ENCODE data around the gene GPD2. TPM values are rescaled to one million over a fixed set of nuclear protein-coding genes. Genes with fewer than 3 reads are reported as not detected.

GPD2 gene
- total RNA-seq, 2 donors from 2014 or later, result 61.1 to 76.2 TPM

DNA sequence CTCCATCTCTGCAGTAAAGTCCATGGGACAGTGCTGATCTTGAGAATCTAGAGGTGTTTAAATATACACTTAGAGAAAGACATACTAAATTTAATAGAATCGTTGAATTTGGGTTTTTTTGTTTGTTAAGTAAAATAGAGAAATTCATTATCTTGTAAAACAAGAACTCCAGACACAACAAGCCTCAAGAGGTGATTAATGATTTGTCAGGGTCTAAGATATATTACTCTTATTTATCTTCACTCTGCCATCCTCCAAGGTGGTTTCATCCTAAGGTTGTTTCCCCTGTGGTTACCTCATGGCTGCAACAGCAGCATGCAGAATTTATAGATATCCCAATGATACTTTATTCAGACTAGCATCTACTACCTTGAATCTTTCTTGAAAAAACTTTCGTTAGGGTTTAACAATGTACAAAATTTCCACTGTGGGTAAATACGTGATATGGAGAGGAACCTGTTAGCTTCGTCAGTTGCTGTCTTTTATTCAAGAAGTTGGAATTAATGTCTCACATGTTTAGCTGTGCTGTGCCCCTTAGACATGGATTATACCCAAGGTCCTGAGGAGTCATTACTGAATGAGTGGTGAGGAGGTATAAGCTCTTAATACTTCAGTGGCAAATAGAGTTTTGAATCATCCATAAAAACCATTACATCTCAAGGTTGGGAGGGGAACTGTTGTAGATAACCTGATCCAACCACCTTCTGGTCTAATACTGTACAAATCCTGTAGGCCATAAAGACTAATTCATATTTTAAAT, 128.0 kb downstream of the GPD2 start:
- Histone ChIP-seq H3K9me3 (no peaks in the 10 kb centered on the region), H3K27me3 (no peaks in the 10 kb centered on the region), H3K36me3 (no peaks in the 10 kb centered on the region), H3K27ac (no peak overlapping the region), H3K9ac (ENCODE audit: low read depth in 2 of 2, low read length in 2 of 2) (no peak overlapping the region), H3K4me1 (no peaks in the 10 kb centered on the region), H3K4me3 (no peak overlapping the region)
- TF ChIP-seq, protein P1, sequence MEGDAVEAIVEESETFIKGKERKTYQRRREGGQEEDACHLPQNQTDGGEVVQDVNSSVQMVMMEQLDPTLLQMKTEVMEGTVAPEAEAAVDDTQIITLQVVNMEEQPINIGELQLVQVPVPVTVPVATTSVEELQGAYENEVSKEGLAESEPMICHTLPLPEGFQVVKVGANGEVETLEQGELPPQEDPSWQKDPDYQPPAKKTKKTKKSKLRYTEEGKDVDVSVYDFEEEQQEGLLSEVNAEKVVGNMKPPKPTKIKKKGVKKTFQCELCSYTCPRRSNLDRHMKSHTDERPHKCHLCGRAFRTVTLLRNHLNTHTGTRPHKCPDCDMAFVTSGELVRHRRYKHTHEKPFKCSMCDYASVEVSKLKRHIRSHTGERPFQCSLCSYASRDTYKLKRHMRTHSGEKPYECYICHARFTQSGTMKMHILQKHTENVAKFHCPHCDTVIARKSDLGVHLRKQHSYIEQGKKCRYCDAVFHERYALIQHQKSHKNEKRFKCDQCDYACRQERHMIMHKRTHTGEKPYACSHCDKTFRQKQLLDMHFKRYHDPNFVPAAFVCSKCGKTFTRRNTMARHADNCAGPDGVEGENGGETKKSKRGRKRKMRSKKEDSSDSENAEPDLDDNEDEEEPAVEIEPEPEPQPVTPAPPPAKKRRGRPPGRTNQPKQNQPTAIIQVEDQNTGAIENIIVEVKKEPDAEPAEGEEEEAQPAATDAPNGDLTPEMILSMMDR (IDR thresholded peaks at IDR 0.05), result no peak
- no peak for DNase-seq
- intact Hi-C loops (cut with DNase I), result no loop called here

DNA sequence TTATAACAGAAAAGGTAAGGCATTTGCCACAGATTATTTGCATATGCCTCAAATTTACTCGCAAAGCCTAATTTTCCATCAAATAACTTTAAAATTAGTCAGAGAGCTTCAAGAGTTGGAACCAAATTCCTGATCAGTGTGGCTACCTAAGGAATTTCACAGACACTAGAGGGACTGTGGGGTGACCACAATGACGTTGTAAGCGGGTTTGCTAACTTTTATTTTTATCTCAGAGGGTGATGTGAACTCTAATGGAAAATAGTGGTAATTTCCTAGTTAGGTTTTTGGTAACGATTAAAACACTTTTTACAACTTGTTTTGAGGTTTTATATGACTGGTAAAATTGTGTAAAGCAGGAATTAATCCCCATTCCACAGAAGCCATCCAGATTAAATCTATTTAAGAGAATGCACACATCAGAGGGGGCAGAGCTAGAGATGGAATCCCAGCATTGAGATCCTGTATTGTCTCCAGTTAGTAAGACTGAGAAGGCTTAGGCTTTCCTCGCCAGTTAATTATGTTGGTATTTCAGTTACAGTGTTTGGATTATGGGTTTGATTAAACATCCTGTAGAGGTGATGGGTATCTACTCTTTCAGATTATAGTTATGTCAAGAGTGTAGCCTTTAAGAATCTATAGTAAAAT, 129.0 kb downstream of the GPD2 start:
- no peaks in the 10 kb centered on the region for H3K9me3 ChIP-seq
- no peak overlapping the region for H3K9ac ChIP-seq (ENCODE audit: low read depth in 2 of 2, low read length in 2 of 2)
- no peaks in the 10 kb centered on the region for H3K4me1 ChIP-seq
- H3K27ac ChIP-seq, result no peak overlapping the region
- intact Hi-C loops (cut with DNase I), result no loop called here
- DNase-seq, result no peak
- no peak overlapping the region for H3K4me3 ChIP-seq
- TF ChIP-seq, protein P1 (IDR thresholded peaks at IDR 0.05), result no peak
- H3K27me3 ChIP-seq, result no peaks in the 10 kb centered on the region
- H3K36me3 ChIP-seq, result no peaks in the 10 kb centered on the region

DNA sequence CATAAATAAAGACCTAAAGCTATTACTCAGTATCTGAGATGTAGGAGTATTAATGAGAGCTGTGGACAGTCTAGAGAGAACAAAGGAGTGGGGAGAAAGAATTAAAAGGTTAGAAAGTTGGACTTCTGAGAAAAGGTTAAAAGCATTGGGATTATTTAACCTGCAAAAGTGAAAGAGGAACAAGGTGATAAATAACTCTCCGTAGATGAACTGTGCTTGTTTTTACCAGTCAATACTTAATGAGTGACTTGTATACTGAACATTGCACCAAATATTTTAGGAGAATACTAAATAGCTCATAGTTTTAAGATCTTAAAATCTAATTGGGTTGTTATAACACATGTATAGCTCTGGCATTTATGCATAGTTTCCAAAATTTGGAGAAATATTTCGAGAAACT, 137.5 kb downstream of the GPD2 start:
- Histone ChIP-seq H3K9ac (ENCODE audit: low read depth in 2 of 2, low read length in 2 of 2) (no peak overlapping the region), H3K36me3 (no peaks in the 10 kb centered on the region), H3K9me3 (no peaks in the 10 kb centered on the region), H3K4me1 (no peaks in the 10 kb centered on the region), H3K27me3 (no peaks in the 10 kb centered on the region), H3K4me3 (no peak overlapping the region), H3K27ac (no peak overlapping the region)
- intact Hi-C loops (cut with DNase I), result no loop called here
- DNase-seq, result no peak
- TF ChIP-seq, protein P1 (IDR thresholded peaks at IDR 0.05), result no peak

DNA sequence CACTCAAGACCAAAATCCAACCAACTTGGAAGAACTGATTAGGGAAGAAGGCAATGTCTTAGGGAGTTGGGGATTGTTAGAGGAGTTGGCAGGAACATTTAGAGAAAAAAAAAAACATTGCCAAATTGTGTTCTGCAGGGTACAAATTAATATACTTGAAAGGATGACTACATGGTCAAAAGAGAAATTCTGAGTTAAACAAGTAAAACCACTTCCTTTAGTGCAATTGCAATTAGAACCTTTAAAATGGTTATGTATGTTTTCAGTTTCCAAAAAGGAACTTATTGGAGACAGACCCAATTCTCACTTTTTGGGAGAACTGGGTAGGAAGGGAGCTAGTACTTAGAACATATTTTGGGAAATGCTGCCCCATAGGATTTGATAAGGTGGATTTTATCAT, 137.9 kb downstream of the GPD2 start:
- no peak for DNase-seq
- no peak overlapping the region for H3K4me3 ChIP-seq
- no peak overlapping the region for H3K9ac ChIP-seq (ENCODE audit: low read depth in 2 of 2, low read length in 2 of 2)
- no peaks in the 10 kb centered on the region for H3K9me3 ChIP-seq
- intact Hi-C loops (cut with DNase I), result no loop called here
- no peaks in the 10 kb centered on the region for H3K36me3 ChIP-seq
- H3K27me3 ChIP-seq, result no peaks in the 10 kb centered on the region
- TF ChIP-seq, protein P1 (IDR thresholded peaks at IDR 0.05), result no peak
- no peak overlapping the region for H3K27ac ChIP-seq
- H3K4me1 ChIP-seq, result no peaks in the 10 kb centered on the region

DNA sequence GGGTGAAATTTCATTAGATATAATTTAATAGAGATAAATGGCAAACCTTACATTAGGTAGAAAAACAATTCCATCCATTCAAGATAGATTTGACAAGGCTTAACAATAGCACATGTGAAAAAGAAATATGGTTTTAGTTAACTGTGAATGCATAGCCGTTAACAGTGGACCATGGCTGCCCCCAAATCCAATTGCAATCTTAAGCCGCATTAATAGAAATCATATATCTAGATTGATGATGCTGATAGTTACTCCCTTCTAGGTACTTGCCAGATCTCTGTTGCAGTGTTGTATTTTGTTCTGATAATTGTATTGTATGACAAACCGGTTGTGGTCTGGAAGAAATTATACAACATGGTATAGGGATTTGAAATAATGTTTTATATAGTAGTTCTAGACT, 139.8 kb downstream of the GPD2 start:
- Histone ChIP-seq H3K9ac (ENCODE audit: low read depth in 2 of 2, low read length in 2 of 2) (no peak overlapping the region), H3K36me3 (no peaks in the 10 kb centered on the region)

More for the DNA sequence above, 139.8 kb downstream of the GPD2 start:
- no peak overlapping the region for H3K27ac ChIP-seq
- no peak for DNase-seq
- intact Hi-C loops (cut with DNase I), result no loop called here
- no peaks in the 10 kb centered on the region for H3K4me1 ChIP-seq
- H3K9me3 ChIP-seq, result no peaks in the 10 kb centered on the region
- no peak overlapping the region for H3K4me3 ChIP-seq
- TF ChIP-seq, protein P1 (IDR thresholded peaks at IDR 0.05), result no peak
- H3K27me3 ChIP-seq, result no peaks in the 10 kb centered on the region

Data from colonic mucosa (tissue), 4 donors.